ENCODE data around the gene MOGAT3.

The MOGAT3 gene

GRCh38 chr7:101155303-101155702, 45.5 kb downstream of the MOGAT3 start:
- no peak overlapping the region for H3K27ac ChIP-seq
- DNase-seq (ENCODE audit: low spot score): no peak
- TF ChIP-seq CTCF (IDR thresholded peaks at IDR 0.05): no peak
- peak overlapping the region; percentile 91 for H3K4me3 ChIP-seq

- peak overlapping the region; percentile 91 for H3K4me3 ChIP-seq
- no peak for TF ChIP-seq CTCF (IDR thresholded peaks at IDR 0.05)
- DNase-seq (ENCODE audit: low spot score): no peak
- H3K27ac ChIP-seq: no peak overlapping the region
These were observed 46.1 kb downstream of the MOGAT3 start for GRCh38 chr7:101154693-101155102.

GRCh38 chr7:101153969-101154692, 46.7 kb downstream of the MOGAT3 start, which contains the start of gene AP1S1:
Gene AP1S1 (plus strand): TSS chr7:101154476. CDS start chr7:101154515, 39 bp downstream.
- Histone ChIP-seq H3K4me3 (peak within 1 kb of the TSS; percentile 91), H3K27ac (no peak within 1 kb of the TSS)
- no peak for TF ChIP-seq CTCF (IDR thresholded peaks at IDR 0.05)
- DNase-seq (ENCODE audit: low spot score): peak; percentile 90

GRCh38 chr7:101151908-101152651, 48.8 kb downstream of the MOGAT3 start:
- no peak for TF ChIP-seq CTCF (IDR thresholded peaks at IDR 0.05)
- no peak for DNase-seq (ENCODE audit: low spot score)
- H3K4me3 ChIP-seq: no peak overlapping the region
- no peak overlapping the region for H3K27ac ChIP-seq

Measured in coronary artery (tissue), 2 donors.